ENCODE measurements around the gene MLF2.

The MLF2 gene

GRCh38 chr12:6778217-6778573 is 25.3 kb upstream of the MLF2 start:
- DNase-seq = no peak

GRCh38 chr12:6777386-6777785 is 24.4 kb upstream of the MLF2 start:
- DNase-seq = no peak

GRCh38 chr12:6775185-6776174 is 22.5 kb upstream of the MLF2 start:
- no peak for DNase-seq

GRCh38 chr12:6774499-6775062 is 21.6 kb upstream of the MLF2 start:
- DNase-seq = no peak

- DNase-seq = no peak
Observed at GRCh38 chr12:6773590-6774351, 20.8 kb upstream of the MLF2 start.

GRCh38 chr12:6772726-6773589 is 20.0 kb upstream of the MLF2 start:
- DNase-seq = no peak

GRCh38 chr12:6772331-6772695 is 19.4 kb upstream of the MLF2 start, which contains the start of gene LAG3:
Gene LAG3, plus strand, starts transcription at chr12:6772520. Its CDS starts 333 bp downstream, at chr12:6772853.
- no peak for DNase-seq

- DNase-seq = no peak
Observed at GRCh38 chr12:6771509-6772330, 18.8 kb upstream of the MLF2 start.

- DNase-seq = peak; percentile 60
Observed at GRCh38 chr12:6771091-6771495, 18.2 kb upstream of the MLF2 start.

- no peak for DNase-seq
Observed at GRCh38 chr12:6770600-6770999, 17.7 kb upstream of the MLF2 start.

GRCh38 chr12:6770094-6770493 is 17.2 kb upstream of the MLF2 start:
- no peak for DNase-seq

GRCh38 chr12:6769666-6770065 is 16.7 kb upstream of the MLF2 start:
- no peak for DNase-seq

GRCh38 chr12:6768990-6769389 is 16.0 kb upstream of the MLF2 start:
- DNase-seq = peak; percentile 30

- no peak for DNase-seq
Observed at GRCh38 chr12:6768437-6768914, 15.5 kb upstream of the MLF2 start.

GRCh38 chr12:6767353-6768319 is 14.7 kb upstream of the MLF2 start:
- no peak for DNase-seq

- DNase-seq = peak; percentile 80
Observed at GRCh38 chr12:6766651-6767349, 13.9 kb upstream of the MLF2 start.

GRCh38 chr12:6765634-6766581 is 13.0 kb upstream of the MLF2 start, which contains the start of gene PTMS:
Gene PTMS, plus strand, starts transcription at chr12:6766363. Its CDS starts 343 bp downstream, at chr12:6766706.
- DNase-seq = peak; percentile 30

GRCh38 chr12:6765048-6765633 is 12.2 kb upstream of the MLF2 start:
- no peak for DNase-seq
